Measurements from ENCODE around the gene CORT. TPM values are rescaled to one million over a fixed set of nuclear protein-coding genes. Genes with fewer than 3 reads are reported as not detected.
A peak's percentile ranks its signal among the peaks of the same experiment; 100 is the strongest.

The CORT gene
- total and polyA plus RNA-seq, 2 donors (not counting 3 experiments of a cell fraction or from before 2014, with no cell fraction given) = 0.11 TPM; not detected in 1

DNA sequence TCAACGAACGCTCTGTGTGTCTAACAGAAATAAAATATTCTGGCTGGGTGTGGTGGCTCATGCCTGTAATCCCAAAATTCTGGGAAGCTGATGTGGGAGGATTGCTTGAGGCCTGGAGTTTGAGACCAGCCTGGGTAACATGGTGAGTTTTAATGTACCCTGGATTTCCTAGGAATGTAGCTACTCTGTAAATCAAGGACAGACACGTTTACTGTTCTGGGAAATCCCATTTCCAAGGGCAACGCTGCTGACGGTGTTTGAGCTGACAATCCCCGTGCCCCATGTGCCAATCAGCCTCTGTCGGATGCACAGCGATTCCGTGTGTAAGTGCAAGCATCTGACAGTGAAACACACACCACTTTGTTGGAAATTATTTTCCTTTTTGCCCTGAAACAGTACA, 8.0 kb downstream of the CORT start:
- Histone ChIP-seq H3K9me3 (replicated peaks; ENCODE audit: control insufficient read depth, insufficient read depth, low read length) (no peaks in the 10 kb centered on the region), H3K36me3 (ENCODE audit: control insufficient read depth in 2 of 2, extremely low read depth in 1 of 2, insufficient read depth in 2 of 2, low read length in 2 of 2) (peaks cover 0 to 11% of the 10 kb centered on the region in 2 experiments), H4K20me1 (replicated peaks; ENCODE audit: control insufficient read depth, extremely low read depth, insufficient read depth, low read length) (no peaks in the 10 kb centered on the region), H3K4me1 (ENCODE audit: control insufficient read depth, extremely low read depth, insufficient read depth, low read length) (peaks cover 20% of the 10 kb centered on the region), H3K79me2 (ENCODE audit: control insufficient read depth, insufficient read depth, low read length) (no peaks in the 10 kb centered on the region), H3K27me3 (ENCODE audit: control insufficient read depth in 2 of 2, insufficient read depth in 2 of 2, low read length in 2 of 2) (no peaks in the 10 kb centered on the region), H3K27ac (ENCODE audit: insufficient read depth, low read depth, low read length) (peak overlapping the region; percentile 8), H3K9me1 (replicated peaks; ENCODE audit: control insufficient read depth, extremely low read depth, insufficient read depth, low read length) (no peaks in the 10 kb centered on the region), H2AFZ (ENCODE audit: low read depth, low read length) (no peak overlapping the region), H3K4me2 (ENCODE audit: insufficient read depth, low read length) (peak overlapping the region; percentile 7), H3K9ac (replicated peaks; ENCODE audit: extremely low read depth, insufficient read depth, low read length) (no peak overlapping the region), H3K4me3 (replicated peaks in 1 of 3; ENCODE audit: insufficient read depth in 1 of 3, low read depth in 1 of 3, low read length in 3 of 3) (no peak overlapping the region)
- no TSS peak for BruUV-seq (replicated peaks)
- FAIRE-seq (peak; percentile 12), DNase-seq (ENCODE audit: low read depth, low spot score) (no peak)
- ChIA-PET CTCF (interaction anchor here (0.8 to 1.6 kb wide), 5 partner anchors 15 to 409 kb away, joined by 3 to 20 read pairs (median 5); partner anchors contain the start of gene CENPS), POLR2A (no interaction called here)
- intact Hi-C loops (cut with micrococcal nuclease) = no loop called here
- TF ChIP-seq GATA2 (IDR thresholded peaks at IDR 0.05; ENCODE audit: insufficient read depth, insufficient read length, low read depth, low read length) = no peak
- TF ChIP-seq, protein P1, sequence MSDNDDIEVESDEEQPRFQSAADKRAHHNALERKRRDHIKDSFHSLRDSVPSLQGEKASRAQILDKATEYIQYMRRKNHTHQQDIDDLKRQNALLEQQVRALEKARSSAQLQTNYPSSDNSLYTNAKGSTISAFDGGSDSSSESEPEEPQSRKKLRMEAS (IDR thresholded peaks at IDR 0.05; ENCODE audit: insufficient read depth, insufficient read length) = no peak
- no peak for TF ChIP-seq POLR2A (IDR thresholded peaks at IDR 0.05; ENCODE audit: low read depth, low read length)
- TF ChIP-seq, protein P2, sequence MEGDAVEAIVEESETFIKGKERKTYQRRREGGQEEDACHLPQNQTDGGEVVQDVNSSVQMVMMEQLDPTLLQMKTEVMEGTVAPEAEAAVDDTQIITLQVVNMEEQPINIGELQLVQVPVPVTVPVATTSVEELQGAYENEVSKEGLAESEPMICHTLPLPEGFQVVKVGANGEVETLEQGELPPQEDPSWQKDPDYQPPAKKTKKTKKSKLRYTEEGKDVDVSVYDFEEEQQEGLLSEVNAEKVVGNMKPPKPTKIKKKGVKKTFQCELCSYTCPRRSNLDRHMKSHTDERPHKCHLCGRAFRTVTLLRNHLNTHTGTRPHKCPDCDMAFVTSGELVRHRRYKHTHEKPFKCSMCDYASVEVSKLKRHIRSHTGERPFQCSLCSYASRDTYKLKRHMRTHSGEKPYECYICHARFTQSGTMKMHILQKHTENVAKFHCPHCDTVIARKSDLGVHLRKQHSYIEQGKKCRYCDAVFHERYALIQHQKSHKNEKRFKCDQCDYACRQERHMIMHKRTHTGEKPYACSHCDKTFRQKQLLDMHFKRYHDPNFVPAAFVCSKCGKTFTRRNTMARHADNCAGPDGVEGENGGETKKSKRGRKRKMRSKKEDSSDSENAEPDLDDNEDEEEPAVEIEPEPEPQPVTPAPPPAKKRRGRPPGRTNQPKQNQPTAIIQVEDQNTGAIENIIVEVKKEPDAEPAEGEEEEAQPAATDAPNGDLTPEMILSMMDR (IDR thresholded peaks at IDR 0.05; ENCODE audit: extremely low read depth in 1 of 2, insufficient read depth in 1 of 2, low read depth in 1 of 2, low read length in 2 of 2) = no peak
- TF ChIP-seq JUN (IDR thresholded peaks at IDR 0.05; ENCODE audit: borderline replicate concordance, insufficient read depth, insufficient read length, low read depth) = no peak
- no peak for TF ChIP-seq MYC (IDR thresholded peaks at IDR 0.05; ENCODE audit: low read depth, low read length)
- TF ChIP-seq FOS (IDR thresholded peaks at IDR 0.05; ENCODE audit: borderline replicate concordance, insufficient read depth, low read length) = no peak
- TF ChIP-seq POLR2AphosphoS5 (IDR thresholded peaks at IDR 0.05; ENCODE audit: insufficient read depth, low read depth, low read length) = no peak
- no peak for TF ChIP-seq EZH2 (IDR thresholded peaks at IDR 0.05; ENCODE audit: borderline replicate concordance, low read depth, low read length, severe bottlenecking)
- dilution Hi-C loops (cut with MboI; ENCODE audit: extremely low pct_ligation_motif_present, low sequenced_read_pairs) = no loop called here

All from endothelial cell of umbilical vein (primary cell).